Colonic mucosa (tissue), 4 donors: ENCODE data around the gene BOD1L1. TPM values are rescaled to one million over a fixed set of nuclear protein-coding genes. Genes with fewer than 3 reads are reported as not detected.
A peak's percentile ranks its signal among the peaks of the same experiment; 100 is the strongest.

Experiments used
- DNase-seq: peaks from one replicate; pipeline ENCODE4 v3.0.0-alpha.2; 2020
- H3K27ac ChIP-seq: fragments of 200-600 bp; one replicate; pipeline ENCODE4 v1.8.0; 2021
- H3K27me3 ChIP-seq: fragments of 200-600 bp; one replicate; pipeline ENCODE4 v1.8.0; 2021
- H3K36me3 ChIP-seq: fragments of 200-600 bp; one replicate; pipeline ENCODE4 v1.8.0; 2021
- H3K4me1 ChIP-seq: fragments of 200-600 bp; one replicate; pipeline ENCODE4 v1.8.0; 2021; ENCODE audit warnings: mild to moderate bottlenecking
- H3K4me3 ChIP-seq: fragments of 200-600 bp; one replicate; pipeline ENCODE4 v1.8.0; 2021
- H3K9ac ChIP-seq, 2 donors: one replicate each; pipeline ENCODE4 v1.7.0; 2013; ENCODE audit warnings: control low read depth in 2 of 2, low read depth in 2 of 2, low read length in 2 of 2
- H3K9me3 ChIP-seq: fragments of 200-600 bp; one replicate; pipeline ENCODE4 v1.8.0; 2021
- intact Hi-C: fragments of 100-400 bp; cut with DNase I; formaldehyde crosslinking; loops from one replicate; pipeline ENCODE4 v1.14.1; 2022
- total RNA-seq, 2 donors: library from RNA; stranded (reverse); fragmentation: NEBNext Ultra II Directional in 1 of 2; extraction: Animal tissue kit (Norgen Biotek cat#: 25700) in 1 of 2; gene quantifications; one replicate each; pipeline ENCODE4 v1.2.1, GENCODE V29; 2021
- TF ChIP-seq, protein P1 (sequence below): fragments of 200-600 bp; IDR thresholded peaks from one replicate; pipeline ENCODE4 v1.8.0; 2022; ENCODE audit warnings: antibody characterized with exemption, mild to moderate bottlenecking
- donor health status: healthy.
- donor health status: DM: no; HTN: no; CAD: no.
- donor health status: DM: no; HTN: no; CAD: no.

BOD1L1 gene
- total RNA-seq, 2 donors from 2014 or later = 20.7 to 24.7 TPM

DNA sequence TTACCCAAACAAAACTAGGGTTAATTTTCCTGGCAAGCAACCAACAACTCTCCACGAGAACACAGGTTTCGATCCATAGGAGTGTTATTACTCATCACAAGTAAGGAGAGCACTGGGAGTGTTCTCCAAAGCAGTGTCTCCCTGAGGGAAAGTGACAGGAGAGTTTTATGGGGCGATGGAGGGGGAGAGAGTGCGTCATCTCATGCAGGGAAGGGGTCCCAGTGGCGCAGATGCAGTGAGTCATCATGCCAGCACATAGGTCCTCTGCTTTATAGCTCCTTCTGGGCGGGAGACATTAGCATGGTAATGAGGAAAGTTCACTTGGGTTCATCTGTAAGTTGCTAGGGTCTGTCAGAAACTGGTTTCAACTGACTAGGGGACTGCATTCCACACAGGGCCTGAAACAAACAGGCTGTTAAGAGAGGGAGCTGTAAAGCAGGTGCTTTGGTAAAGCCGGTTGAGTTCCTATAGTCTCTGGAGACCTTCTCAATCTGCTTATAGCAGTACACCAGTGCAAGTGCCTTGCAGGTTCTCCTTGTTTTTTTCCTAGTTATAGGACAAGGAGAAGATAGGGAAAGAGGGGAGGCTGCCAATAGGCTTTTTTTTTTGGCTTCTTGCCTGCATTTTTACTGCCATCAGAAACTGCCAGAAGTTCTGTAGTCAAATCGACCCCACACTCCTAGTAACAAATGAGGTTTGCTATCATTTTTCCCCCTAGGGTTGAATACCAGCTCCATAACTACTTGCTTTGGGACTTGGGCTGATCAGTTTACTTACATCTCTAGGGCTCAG is 12.8 kb upstream of the BOD1L1 start:
- H3K9ac ChIP-seq = no peak overlapping the region
- H3K4me1 ChIP-seq = no peaks in the 10 kb centered on the region
- intact Hi-C loops = no loop called here

DNA sequence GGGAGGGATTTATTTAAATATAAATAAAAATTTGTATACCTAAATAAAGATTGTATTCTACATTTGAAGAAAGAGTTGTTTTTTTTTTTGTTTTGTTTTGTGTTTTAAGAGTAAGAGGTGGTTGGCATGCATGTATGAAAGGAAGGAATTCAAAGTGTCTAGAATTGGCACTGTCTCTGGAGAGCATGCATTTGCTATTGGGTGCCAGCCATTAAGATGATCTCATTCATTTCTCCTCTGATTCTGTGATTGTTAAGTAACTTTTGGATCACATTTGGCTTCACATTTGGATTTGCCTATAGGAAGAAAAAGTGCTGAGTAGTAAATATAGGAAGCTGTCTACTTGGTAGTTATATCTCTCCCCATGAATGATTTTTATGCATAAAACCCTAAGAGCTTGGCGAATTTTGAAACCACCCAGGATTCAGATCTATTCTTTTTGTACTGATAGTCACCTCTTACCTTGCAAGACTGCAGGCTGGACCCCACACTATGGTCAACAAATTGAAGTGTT is 7.8 kb upstream of the BOD1L1 start:
- Histone ChIP-seq H3K27me3 (no peaks in the 10 kb centered on the region), H3K9me3 (no peaks in the 10 kb centered on the region), H3K36me3 (no peaks in the 10 kb centered on the region), H3K4me3 (no peak overlapping the region), H3K27ac (no peak overlapping the region), H3K4me1 (no peaks in the 10 kb centered on the region), H3K9ac (no peak overlapping the region)
- no peak for DNase-seq
- TF ChIP-seq, protein P1, sequence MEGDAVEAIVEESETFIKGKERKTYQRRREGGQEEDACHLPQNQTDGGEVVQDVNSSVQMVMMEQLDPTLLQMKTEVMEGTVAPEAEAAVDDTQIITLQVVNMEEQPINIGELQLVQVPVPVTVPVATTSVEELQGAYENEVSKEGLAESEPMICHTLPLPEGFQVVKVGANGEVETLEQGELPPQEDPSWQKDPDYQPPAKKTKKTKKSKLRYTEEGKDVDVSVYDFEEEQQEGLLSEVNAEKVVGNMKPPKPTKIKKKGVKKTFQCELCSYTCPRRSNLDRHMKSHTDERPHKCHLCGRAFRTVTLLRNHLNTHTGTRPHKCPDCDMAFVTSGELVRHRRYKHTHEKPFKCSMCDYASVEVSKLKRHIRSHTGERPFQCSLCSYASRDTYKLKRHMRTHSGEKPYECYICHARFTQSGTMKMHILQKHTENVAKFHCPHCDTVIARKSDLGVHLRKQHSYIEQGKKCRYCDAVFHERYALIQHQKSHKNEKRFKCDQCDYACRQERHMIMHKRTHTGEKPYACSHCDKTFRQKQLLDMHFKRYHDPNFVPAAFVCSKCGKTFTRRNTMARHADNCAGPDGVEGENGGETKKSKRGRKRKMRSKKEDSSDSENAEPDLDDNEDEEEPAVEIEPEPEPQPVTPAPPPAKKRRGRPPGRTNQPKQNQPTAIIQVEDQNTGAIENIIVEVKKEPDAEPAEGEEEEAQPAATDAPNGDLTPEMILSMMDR = no peak
- intact Hi-C loops = no loop called here

More for the DNA sequence above, 12.8 kb upstream of the BOD1L1 start:
- no peaks in the 10 kb centered on the region for H3K27me3 ChIP-seq
- no peak for DNase-seq
- H3K9me3 ChIP-seq = no peaks in the 10 kb centered on the region
- H3K4me3 ChIP-seq = no peak overlapping the region
- no peaks in the 10 kb centered on the region for H3K36me3 ChIP-seq
- no peak overlapping the region for H3K27ac ChIP-seq
- TF ChIP-seq, protein P1 = no peak

DNA sequence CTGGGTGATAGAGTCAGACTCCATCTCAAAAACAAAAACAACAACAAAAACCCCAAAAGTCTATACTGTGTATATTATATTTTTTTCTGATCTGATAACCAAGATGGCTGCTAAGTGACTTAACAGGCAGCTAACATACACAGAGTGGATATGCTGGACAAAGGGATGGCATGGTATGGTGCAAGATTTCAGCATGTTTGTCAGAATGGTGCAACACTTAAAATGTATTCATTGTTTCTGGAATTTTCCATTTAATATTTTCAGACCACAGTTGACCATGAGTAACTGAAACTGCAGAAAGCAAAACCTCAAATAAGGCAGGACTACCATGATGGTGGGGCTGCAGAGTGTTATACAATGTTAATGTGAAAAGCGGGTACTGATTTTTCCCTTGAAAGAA is 6.1 kb upstream of the BOD1L1 start:
- Histone ChIP-seq H3K27me3 (no peaks in the 10 kb centered on the region), H3K4me3 (no peak overlapping the region), H3K9me3 (no peaks in the 10 kb centered on the region), H3K4me1 (no peaks in the 10 kb centered on the region), H3K36me3 (no peaks in the 10 kb centered on the region), H3K9ac (no peak overlapping the region), H3K27ac (no peak overlapping the region)
- no peak for DNase-seq
- intact Hi-C loops = no loop called here
- TF ChIP-seq, protein P1 = no peak

DNA sequence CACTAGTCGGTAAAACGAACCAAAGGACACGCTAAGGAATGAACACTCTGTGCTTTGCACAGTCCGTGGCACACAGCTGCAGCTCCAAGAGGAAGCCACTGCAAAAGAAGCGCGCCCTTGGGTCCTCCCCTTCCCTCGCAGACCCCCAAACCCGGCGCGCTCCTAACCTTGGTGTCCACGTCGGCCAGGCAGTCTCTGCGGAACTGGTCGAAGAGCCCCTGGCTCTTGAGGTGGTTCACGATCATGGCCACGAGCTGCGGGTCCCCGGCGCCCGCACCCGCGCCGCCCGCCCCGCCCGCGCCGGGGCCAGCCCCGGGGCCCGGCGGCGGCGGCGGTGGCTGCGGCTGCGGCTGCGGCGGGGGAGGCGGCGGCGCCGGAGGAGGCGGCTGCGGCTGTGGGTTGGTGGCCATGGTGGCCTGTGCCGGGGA is 333 bp downstream of the BOD1L1 start:
- Histone ChIP-seq H3K36me3 (no peaks in the 10 kb centered on the region), H3K27me3 (no peaks in the 10 kb centered on the region), H3K9ac (peak overlapping the region; percentile 90 to 91), H3K27ac (peak overlapping the region; percentile 82), H3K4me1 (peaks cover 4% of the 10 kb centered on the region), H3K4me3 (peak overlapping the region; percentile 93), H3K9me3 (no peaks in the 10 kb centered on the region)
- TF ChIP-seq, protein P1 = no peak
- intact Hi-C loops = no loop called here
- peak; percentile 22 for DNase-seq

DNA sequence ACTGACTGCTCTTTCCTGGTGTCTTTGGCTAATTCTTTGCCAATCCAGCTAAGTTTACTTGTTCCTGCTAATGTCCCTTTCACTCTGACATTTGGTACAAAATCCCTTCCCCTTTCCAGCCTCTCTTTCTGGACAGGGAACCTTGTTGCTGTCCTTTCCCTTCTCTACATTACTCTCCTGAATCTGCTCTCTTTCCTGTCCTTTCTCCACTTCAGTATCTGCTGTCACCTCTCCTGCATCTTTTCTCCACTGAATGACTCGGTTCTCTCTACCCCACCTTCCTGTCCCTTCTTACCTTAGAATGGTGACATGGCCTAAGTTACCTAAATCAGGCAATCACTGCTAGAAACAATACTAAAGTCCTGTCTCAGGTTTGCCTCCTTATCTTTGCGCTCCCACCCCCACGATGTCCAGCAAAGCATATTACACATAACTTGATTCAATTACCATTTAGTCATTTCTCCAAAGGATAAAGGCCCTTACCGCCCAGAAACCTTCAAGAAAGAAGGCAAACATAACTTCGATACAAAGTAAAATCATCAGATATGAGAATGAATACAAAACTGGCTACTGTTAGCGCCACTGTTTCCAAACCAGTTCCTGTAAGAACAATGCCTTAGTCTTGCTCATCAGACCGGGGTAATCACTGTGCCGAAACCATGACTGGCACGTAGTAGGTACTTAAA is 890 bp downstream of the BOD1L1 start:
- Histone ChIP-seq H3K9me3 (no peaks in the 10 kb centered on the region), H3K27ac (no peak overlapping the region), H3K27me3 (no peaks in the 10 kb centered on the region), H3K4me1 (peaks cover 4% of the 10 kb centered on the region), H3K4me3 (peak overlapping the region; percentile 93), H3K36me3 (no peaks in the 10 kb centered on the region), H3K9ac (peak overlapping the region; percentile 81 to 89)
- no peak for DNase-seq
- TF ChIP-seq, protein P1 = no peak
- intact Hi-C loops = no loop called here
